Endothelial cell of umbilical vein (primary cell): ENCODE data around the gene USP11.

Source experiments
- EZH2 ChIP-seq: IDR thresholded peaks from 2 replicates; pipeline ENCODE4 v1.6.1; 2012; ENCODE audit warnings: borderline replicate concordance, low read depth, mild to moderate bottlenecking, moderate library complexity, low read length, inconsistent platforms; ENCODE audit not compliant: severe bottlenecking
- FOS ChIP-seq: IDR thresholded peaks from 2 replicates; pipeline ENCODE4 v1.6.1; 2011; ENCODE audit warnings: mild to moderate bottlenecking, low read length, moderate library complexity, borderline replicate concordance; ENCODE audit not compliant: insufficient read depth
- GATA2 ChIP-seq: IDR thresholded peaks from 2 replicates; pipeline ENCODE4 v1.7.0; 2011; ENCODE audit warnings: low read depth, mild to moderate bottlenecking, moderate library complexity, mixed read lengths, low read length; ENCODE audit not compliant: insufficient read length, insufficient read depth
- MAX ChIP-seq: IDR thresholded peaks from 2 replicates; pipeline ENCODE4 v1.6.1; 2011; ENCODE audit not compliant: insufficient read depth, insufficient read length
- POLR2A ChIP-seq: IDR thresholded peaks from 2 replicates; pipeline ENCODE4 v1.6.1; 2012; ENCODE audit warnings: low read depth, mild to moderate bottlenecking, control low read depth, low read length
- TF ChIP-seq, protein P1 (sequence below), 2 donors: IDR thresholded peaks; 1 replicate in 1 of 2; 2 replicates in 1 of 2; pipeline ENCODE4 v1.5.1; 2011; ENCODE audit warnings: low read length in 2 of 2, mild to moderate bottlenecking in 2 of 2, moderate library complexity in 2 of 2, control low read depth in 1 of 2, inconsistent platforms in 1 of 2, low read depth in 1 of 2; ENCODE audit not compliant: insufficient read depth in 1 of 2; ENCODE audit errors: extremely low read depth in 1 of 2

DNA sequence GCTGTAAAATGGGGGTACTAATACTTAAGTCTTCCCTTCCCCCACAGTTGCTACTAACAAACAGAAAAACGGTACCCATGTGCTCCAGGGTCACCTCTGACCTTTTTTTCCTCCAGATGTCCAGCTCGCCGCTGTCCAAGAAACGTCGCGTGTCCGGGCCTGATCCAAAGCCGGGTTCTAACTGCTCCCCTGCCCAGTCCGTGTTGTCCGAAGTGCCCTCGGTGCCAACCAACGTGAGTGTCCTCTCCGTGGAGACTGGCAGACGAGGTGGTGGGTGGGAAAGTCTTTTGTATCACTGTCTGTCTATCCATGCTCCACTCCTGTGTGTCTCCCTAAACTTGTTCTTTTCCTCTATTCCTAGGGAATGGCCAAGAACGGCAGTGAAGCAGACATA lies 34.1 kb upstream of the USP11 start:
- TF ChIP-seq, protein P1, sequence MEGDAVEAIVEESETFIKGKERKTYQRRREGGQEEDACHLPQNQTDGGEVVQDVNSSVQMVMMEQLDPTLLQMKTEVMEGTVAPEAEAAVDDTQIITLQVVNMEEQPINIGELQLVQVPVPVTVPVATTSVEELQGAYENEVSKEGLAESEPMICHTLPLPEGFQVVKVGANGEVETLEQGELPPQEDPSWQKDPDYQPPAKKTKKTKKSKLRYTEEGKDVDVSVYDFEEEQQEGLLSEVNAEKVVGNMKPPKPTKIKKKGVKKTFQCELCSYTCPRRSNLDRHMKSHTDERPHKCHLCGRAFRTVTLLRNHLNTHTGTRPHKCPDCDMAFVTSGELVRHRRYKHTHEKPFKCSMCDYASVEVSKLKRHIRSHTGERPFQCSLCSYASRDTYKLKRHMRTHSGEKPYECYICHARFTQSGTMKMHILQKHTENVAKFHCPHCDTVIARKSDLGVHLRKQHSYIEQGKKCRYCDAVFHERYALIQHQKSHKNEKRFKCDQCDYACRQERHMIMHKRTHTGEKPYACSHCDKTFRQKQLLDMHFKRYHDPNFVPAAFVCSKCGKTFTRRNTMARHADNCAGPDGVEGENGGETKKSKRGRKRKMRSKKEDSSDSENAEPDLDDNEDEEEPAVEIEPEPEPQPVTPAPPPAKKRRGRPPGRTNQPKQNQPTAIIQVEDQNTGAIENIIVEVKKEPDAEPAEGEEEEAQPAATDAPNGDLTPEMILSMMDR (IDR thresholded peaks at IDR 0.05; ENCODE audit: extremely low read depth in 1 of 2, insufficient read depth in 1 of 2, low read depth in 1 of 2, low read length in 2 of 2), result no peak
- no peak for TF ChIP-seq POLR2A
- TF ChIP-seq EZH2, result no peak
- no peak for TF ChIP-seq FOS
- no peak for TF ChIP-seq GATA2
- TF ChIP-seq MAX, result no peak
